Left ventricle myocardium inferior (tissue), 1 donor: ENCODE data around the gene TBX1. TPM values are rescaled to one million over a fixed set of nuclear protein-coding genes. Genes with fewer than 3 reads are reported as not detected.

Experiments used
- DNase-seq: peaks from one replicate; pipeline ENCODE4 v3.0.0-alpha.2; 2020
- H3K27ac ChIP-seq: fragments of 200-600 bp; replicated peaks from 2 replicates; pipeline ENCODE4 v1.8.0; 2021
- H3K27me3 ChIP-seq: fragments of 200-600 bp; 2 replicates; pipeline ENCODE4 v1.8.0; 2021; ENCODE audit warnings: low read depth
- H3K36me3 ChIP-seq: fragments of 200-600 bp; 2 replicates; pipeline ENCODE4 v1.8.0; 2021
- H3K4me1 ChIP-seq: fragments of 200-600 bp; 2 replicates; pipeline ENCODE4 v1.8.0; 2021
- H3K4me3 ChIP-seq: fragments of 200-600 bp; 2 replicates; pipeline ENCODE4 v1.8.0; 2021; ENCODE audit warnings: mild to moderate bottlenecking, moderate library complexity
- H3K9me3 ChIP-seq: fragments of 200-600 bp; replicated peaks from 2 replicates; pipeline ENCODE4 v1.8.0; 2021
- CTCF ChIP-seq: fragments of 200-600 bp; IDR thresholded peaks from 2 replicates; pipeline ENCODE4 v1.8.0; 2021; ENCODE audit warnings: antibody characterized with exemption, mild to moderate bottlenecking, borderline replicate concordance
- intact Hi-C: fragments of 100-400 bp; cut with micrococcal nuclease; formaldehyde crosslinking; loops from one replicate; pipeline ENCODE4 v1.11.0; 2022
- total RNA-seq: library from RNA; stranded (reverse); fragmentation: NEBNext Ultra II Directional; extraction: Animal tissue kit (Norgen Biotek cat#: 25700); gene quantifications from one replicate; pipeline ENCODE4 v1.2.1, GENCODE V29; 2021
- donor health status: DM: no; HTN: yes; CAD: no; lungs with severe emphysema.

The TBX1 gene
- total RNA-seq, 1 donor from 2014 or later: 8.0 TPM

DNA sequence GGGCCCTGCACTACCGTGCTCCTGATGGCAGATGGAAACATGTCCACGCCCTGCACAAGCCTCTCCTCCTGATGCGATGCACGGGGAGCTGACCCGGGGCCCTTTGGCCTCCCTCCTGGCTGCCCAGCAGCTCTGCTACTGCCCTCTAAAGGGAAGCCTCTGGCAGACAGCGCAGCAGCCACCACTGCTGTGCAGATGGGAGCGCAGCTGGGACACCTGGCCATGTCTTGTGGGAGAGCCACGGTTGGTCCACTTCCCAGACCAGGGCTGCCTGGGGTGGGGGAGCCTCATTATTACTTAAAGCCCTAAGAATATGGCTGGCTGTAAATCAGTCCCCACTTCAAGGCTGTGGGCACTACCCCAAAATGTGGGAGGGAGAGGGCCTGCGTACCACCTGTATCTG lies 38.3 kb downstream of the TBX1 start:
- H3K4me3 ChIP-seq: no peak overlapping the region
- H3K27me3 ChIP-seq: no peaks in the 10 kb centered on the region
- DNase-seq: no peak
- no peak overlapping the region for H3K27ac ChIP-seq
- intact Hi-C loops: no loop called here
- H3K9me3 ChIP-seq: peaks cover 1% of the 10 kb centered on the region
- no peak for TF ChIP-seq CTCF
- H3K4me1 ChIP-seq: peaks cover 11% of the 10 kb centered on the region
- H3K36me3 ChIP-seq: no peaks in the 10 kb centered on the region

- Histone ChIP-seq H3K4me1 (peaks cover 11% of the 10 kb centered on the region), H3K36me3 (no peaks in the 10 kb centered on the region), H3K4me3 (no peak overlapping the region), H3K9me3 (no peaks in the 10 kb centered on the region), H3K27ac (no peak overlapping the region), H3K27me3 (no peaks in the 10 kb centered on the region)
- no peak for TF ChIP-seq CTCF
- DNase-seq: peak; percentile 35
- intact Hi-C loops: no loop called here
These were observed 39.0 kb downstream of the TBX1 start for GRCh38 chr22:19799322-19800190.

- no peak overlapping the region for H3K27ac ChIP-seq
- intact Hi-C loops: no loop called here
- no peaks in the 10 kb centered on the region for H3K36me3 ChIP-seq
- no peaks in the 10 kb centered on the region for H3K9me3 ChIP-seq
- H3K27me3 ChIP-seq: no peaks in the 10 kb centered on the region
- no peak for DNase-seq
- H3K4me3 ChIP-seq: no peak overlapping the region
- no peak for TF ChIP-seq CTCF
- peaks cover 11% of the 10 kb centered on the region for H3K4me1 ChIP-seq
These were observed 39.7 kb downstream of the TBX1 start for GRCh38 chr22:19800306-19800705.

DNA sequence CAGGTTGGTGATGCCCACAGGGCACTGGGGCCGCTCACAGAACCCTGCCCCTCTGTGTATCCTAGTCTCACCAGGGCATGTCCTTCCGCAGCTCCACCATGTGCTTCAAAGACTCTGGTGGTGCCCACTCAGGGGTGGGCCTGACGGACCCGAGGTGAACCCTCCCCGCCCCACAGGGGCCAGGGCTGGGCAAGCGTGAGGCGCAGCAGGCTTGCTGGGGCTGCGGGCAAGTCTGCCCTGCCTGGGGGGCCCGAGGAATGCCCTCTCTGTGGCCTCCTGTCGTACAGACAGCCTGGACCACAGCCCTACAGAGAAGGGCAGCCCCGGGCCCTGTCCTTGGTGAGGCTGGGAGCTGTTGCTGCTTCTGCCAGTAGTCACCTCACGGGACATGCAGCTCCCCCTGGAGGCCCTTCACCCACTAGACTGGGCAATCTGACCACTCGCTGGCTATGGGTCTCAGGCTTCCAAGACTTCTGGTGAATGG lies 40.2 kb downstream of the TBX1 start:
- Histone ChIP-seq H3K4me3 (no peak overlapping the region), H3K36me3 (no peaks in the 10 kb centered on the region), H3K9me3 (no peaks in the 10 kb centered on the region), H3K27me3 (no peaks in the 10 kb centered on the region), H3K27ac (no peak overlapping the region), H3K4me1 (peaks cover 11% of the 10 kb centered on the region)
- TF ChIP-seq CTCF: peak; percentile 39
- intact Hi-C loops: no loop called here
- no peak for DNase-seq

GRCh38 chr22:19801340-19802000 lies 40.9 kb downstream of the TBX1 start:
- no peak for DNase-seq
- H3K4me3 ChIP-seq: no peak overlapping the region
- TF ChIP-seq CTCF: no peak
- H3K9me3 ChIP-seq: no peaks in the 10 kb centered on the region
- intact Hi-C loops: no loop called here
- H3K27ac ChIP-seq: no peak overlapping the region
- H3K27me3 ChIP-seq: no peaks in the 10 kb centered on the region
- H3K36me3 ChIP-seq: no peaks in the 10 kb centered on the region
- H3K4me1 ChIP-seq: peaks cover 11% of the 10 kb centered on the region
